Measurements from ENCODE around the gene SPATA45. TPM values are rescaled to one million over a fixed set of nuclear protein-coding genes. Genes with fewer than 3 reads are reported as not detected.
A peak's percentile ranks its signal among the peaks of the same experiment; 100 is the strongest.

Gene SPATA45
- total RNA-seq (2014; rRNA removed), result not detected in 2 replicates
- percentile 21 among the genes with signal in this experiment for Bru-seq, nascent RNA
- percentile 19 among the genes with signal in this experiment for BruChase-seq, experiment 1, labeled RNA remaining after a 6-hour chase
- BruChase-seq, experiment 2, labeled RNA remaining after a 2-hour chase, result percentile 23 among the genes with signal in this experiment
- long read RNA-seq, result 0 reads

- H3K9ac ChIP-seq (ENCODE audit: low read length), result no peak within 1 kb of the TSS
- no peak within 1 kb of the TSS for H3K27ac ChIP-seq (ENCODE audit: low read length)
- H3K4me2 ChIP-seq (ENCODE audit: low read length), result no peak within 1 kb of the TSS
- intact Hi-C loops (cut with micrococcal nuclease), result no loop called here
- no peaks in the 10 kb centered on the region for H3K27me3 ChIP-seq (ENCODE audit: low read length)
- DNase-seq (no peak), ATAC-seq (no peak)
- no peaks in the 10 kb centered on the region; the same call in 1 of the 2 replicates for H3K36me3 ChIP-seq (ENCODE audit: low read depth, low read length)
- BruUV-seq (replicated peaks), result no TSS peak
- no peaks in the 10 kb centered on the region for H4K20me1 ChIP-seq (ENCODE audit: low read length)
- no peaks in the 10 kb centered on the region for H3K79me2 ChIP-seq (ENCODE audit: low read length)
- TF ChIP-seq EZH2 (IDR thresholded peaks at IDR 0.05; ENCODE audit: low read length, unreplicated experiment) (no peak), EZH2phosphoT487 (IDR thresholded peaks at IDR 0.05; ENCODE audit: borderline replicate concordance, low read length) (no peak)
- TF ChIP-seq, protein P1, sequence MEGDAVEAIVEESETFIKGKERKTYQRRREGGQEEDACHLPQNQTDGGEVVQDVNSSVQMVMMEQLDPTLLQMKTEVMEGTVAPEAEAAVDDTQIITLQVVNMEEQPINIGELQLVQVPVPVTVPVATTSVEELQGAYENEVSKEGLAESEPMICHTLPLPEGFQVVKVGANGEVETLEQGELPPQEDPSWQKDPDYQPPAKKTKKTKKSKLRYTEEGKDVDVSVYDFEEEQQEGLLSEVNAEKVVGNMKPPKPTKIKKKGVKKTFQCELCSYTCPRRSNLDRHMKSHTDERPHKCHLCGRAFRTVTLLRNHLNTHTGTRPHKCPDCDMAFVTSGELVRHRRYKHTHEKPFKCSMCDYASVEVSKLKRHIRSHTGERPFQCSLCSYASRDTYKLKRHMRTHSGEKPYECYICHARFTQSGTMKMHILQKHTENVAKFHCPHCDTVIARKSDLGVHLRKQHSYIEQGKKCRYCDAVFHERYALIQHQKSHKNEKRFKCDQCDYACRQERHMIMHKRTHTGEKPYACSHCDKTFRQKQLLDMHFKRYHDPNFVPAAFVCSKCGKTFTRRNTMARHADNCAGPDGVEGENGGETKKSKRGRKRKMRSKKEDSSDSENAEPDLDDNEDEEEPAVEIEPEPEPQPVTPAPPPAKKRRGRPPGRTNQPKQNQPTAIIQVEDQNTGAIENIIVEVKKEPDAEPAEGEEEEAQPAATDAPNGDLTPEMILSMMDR (conservative IDR thresholded peaks at IDR 0.05; ENCODE audit: low read depth, low read length), result no peak
- H2AFZ ChIP-seq (ENCODE audit: low read length), result no peak within 1 kb of the TSS
- H3K4me3 ChIP-seq (ENCODE audit: low read length), result no peak within 1 kb of the TSS
- CTCF ChIA-PET, result no interaction called here
- H3K9me2 ChIP-seq (replicated peaks; ENCODE audit: low read length), result no peaks in the 10 kb centered on the region
- H3F3A ChIP-seq (ENCODE audit: low read length, unreplicated experiment), result no peaks in the 10 kb centered on the region
- POLR2A ChIA-PET (ENCODE audit: unreplicated experiment), result interaction anchor here (0.6 kb wide), 2 partner anchors 10 to 169 kb away, joined by 4 to 11 read pairs; partner anchors contain the start of gene FLVCR1
- no peaks in the 10 kb centered on the region for H3K4me1 ChIP-seq (ENCODE audit: insufficient read depth, low read length)
- no peaks in the 10 kb centered on the region for H3K9me3 ChIP-seq (ENCODE audit: low read length)
Observed at GRCh38 chr1:212847549-212847948, at the start of gene SPATA45. SPATA45 (minus strand) TSS chr1:212847649; CDS start chr1:212836149, 11,500 bp downstream.

DNA sequence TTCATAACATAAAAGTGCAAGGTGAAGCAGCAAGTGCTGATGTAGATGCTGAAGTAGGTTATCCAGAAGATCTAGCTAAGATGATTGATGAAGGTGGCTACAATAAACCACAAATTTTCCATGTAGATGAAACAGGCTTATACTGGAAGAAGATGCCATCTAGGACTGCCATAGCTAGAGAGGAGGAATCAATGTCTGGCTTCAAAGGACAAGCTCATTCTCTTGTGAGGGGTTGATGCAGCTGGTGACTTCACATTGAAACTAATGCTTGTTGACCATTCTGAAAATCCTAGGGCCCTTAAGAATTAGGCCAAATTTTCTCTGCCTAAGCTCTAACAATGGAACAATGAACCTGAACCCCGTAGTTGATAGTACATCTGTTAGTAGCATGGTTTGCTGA lies 44.7 kb upstream of the SPATA45 start:
- DNase-seq, result no peak
- Histone ChIP-seq H3K9me3 (ENCODE audit: low read length) (no peaks in the 10 kb centered on the region), H3K9ac (ENCODE audit: low read length) (no peak overlapping the region), H3F3A (ENCODE audit: low read length, unreplicated experiment) (no peaks in the 10 kb centered on the region), H3K36me3 (ENCODE audit: low read depth, low read length) (peaks cover 65% of the 10 kb centered on the region), H3K9me2 (replicated peaks; ENCODE audit: low read length) (no peaks in the 10 kb centered on the region), H3K79me2 (ENCODE audit: low read length) (no peaks in the 10 kb centered on the region), H3K4me1 (ENCODE audit: insufficient read depth, low read length) (no peaks in the 10 kb centered on the region), H2AFZ (ENCODE audit: low read length) (no peak overlapping the region), H3K27me3 (ENCODE audit: low read length) (no peaks in the 10 kb centered on the region), H4K20me1 (ENCODE audit: low read length) (no peaks in the 10 kb centered on the region), H3K4me3 (ENCODE audit: low read length) (no peak overlapping the region), H3K4me2 (ENCODE audit: low read length) (no peak overlapping the region), H3K27ac (ENCODE audit: low read length) (no peak overlapping the region)
- TF ChIP-seq EZH2phosphoT487 (IDR thresholded peaks at IDR 0.05; ENCODE audit: borderline replicate concordance, low read length) (no peak), EZH2 (IDR thresholded peaks at IDR 0.05; ENCODE audit: low read length, unreplicated experiment) (no peak)
- TF ChIP-seq, protein P1 (conservative IDR thresholded peaks at IDR 0.05; ENCODE audit: low read depth, low read length), result no peak
- POLR2A ChIA-PET (ENCODE audit: unreplicated experiment), result no interaction called here
- no TSS peak for BruUV-seq (replicated peaks)
- CTCF ChIA-PET, result no interaction called here
- intact Hi-C loops (cut with micrococcal nuclease), result no loop called here
- ATAC-seq, result no peak

GRCh38 chr1:212884592-212884991 lies 37.1 kb upstream of the SPATA45 start:
- no TSS peak for BruUV-seq (replicated peaks)
- Histone ChIP-seq H2AFZ (ENCODE audit: low read length) (no peak overlapping the region), H3F3A (ENCODE audit: low read length, unreplicated experiment) (no peaks in the 10 kb centered on the region), H3K79me2 (ENCODE audit: low read length) (no peaks in the 10 kb centered on the region), H3K27ac (ENCODE audit: low read length) (no peak overlapping the region), H3K4me1 (ENCODE audit: insufficient read depth, low read length) (no peaks in the 10 kb centered on the region), H3K27me3 (ENCODE audit: low read length) (no peaks in the 10 kb centered on the region), H3K4me2 (ENCODE audit: low read length) (no peak overlapping the region), H3K36me3 (ENCODE audit: low read depth, low read length) (peaks cover 41% of the 10 kb centered on the region), H4K20me1 (ENCODE audit: low read length) (no peaks in the 10 kb centered on the region), H3K9ac (ENCODE audit: low read length) (no peak overlapping the region), H3K9me2 (replicated peaks; ENCODE audit: low read length) (no peaks in the 10 kb centered on the region), H3K9me3 (ENCODE audit: low read length) (no peaks in the 10 kb centered on the region), H3K4me3 (ENCODE audit: low read length) (no peak overlapping the region)
- TF ChIP-seq EZH2 (IDR thresholded peaks at IDR 0.05; ENCODE audit: low read length, unreplicated experiment), result no peak
- DNase-seq, result no peak
- POLR2A ChIA-PET (ENCODE audit: unreplicated experiment), result no interaction called here
- no peak for ATAC-seq
- intact Hi-C loops (cut with micrococcal nuclease), result no loop called here
- CTCF ChIA-PET, result no interaction called here
